Bone marrow (tissue), 2 donors: ENCODE measurements around the gene HIGD1B.
"Not testable (repeated sequence)": the region's sequence is repeated elsewhere in the genome, so short reads cannot be mapped to it uniquely, and the experiment has no call there.

Experiments used
- DNase-seq, 2 donors: peaks; one replicate each; lab custom pipeline; 2025; lab: John Stamatoyannopoulos, UW

HIGD1B gene

DNA sequence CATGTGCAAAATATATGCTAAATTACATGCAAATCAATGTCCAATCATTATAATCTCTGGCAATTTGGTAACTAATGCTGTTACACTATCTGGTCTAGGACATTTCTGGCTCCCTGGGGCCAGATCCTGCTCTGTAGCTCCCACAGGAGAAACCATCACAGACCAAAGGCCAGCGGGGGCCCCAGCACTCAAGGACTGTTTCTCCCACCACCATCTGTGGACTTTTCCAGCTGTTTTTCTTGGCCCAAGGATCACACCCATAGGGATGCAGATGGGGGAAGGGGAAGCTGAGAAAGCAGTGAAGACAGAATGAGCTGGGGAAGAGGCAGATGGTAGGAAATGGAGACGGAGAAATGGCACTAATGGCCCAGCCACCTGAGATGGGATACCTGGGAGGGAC lies at the start of gene HIGD1B:
HIGD1B (plus strand) TSS at position 298 of the 400 bp plus-strand sequence. CDS start 270 bp downstream, outside the sequence.
- DNase-seq, result no peak

- no peak for DNase-seq
Measured at GRCh38 chr17:44798356-44798755, 49.3 kb upstream of the HIGD1B start.

DNA sequence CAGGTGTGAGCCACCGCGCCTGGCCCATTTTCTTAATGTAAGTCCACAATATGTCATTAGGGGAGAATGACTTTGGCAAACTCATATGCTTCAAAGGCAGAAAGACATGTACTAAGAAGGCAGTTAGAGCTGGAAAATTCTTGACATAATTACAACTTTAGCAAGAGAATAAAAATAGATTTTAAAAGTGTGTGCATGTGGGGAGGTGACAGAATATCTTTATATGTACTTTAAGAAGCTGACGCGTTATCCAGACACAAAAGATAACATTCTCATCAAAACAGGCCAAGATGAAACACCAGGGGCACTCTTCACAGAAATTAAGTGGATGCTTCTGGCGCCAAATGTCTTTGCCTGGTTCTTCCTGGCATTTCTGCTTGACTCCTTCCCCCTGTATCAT lies 45.8 kb upstream of the HIGD1B start:
- DNase-seq, result no peak

GRCh38 chr17:44804302-44805089 lies 43.2 kb upstream of the HIGD1B start:
- DNase-seq, result no peak

DNA sequence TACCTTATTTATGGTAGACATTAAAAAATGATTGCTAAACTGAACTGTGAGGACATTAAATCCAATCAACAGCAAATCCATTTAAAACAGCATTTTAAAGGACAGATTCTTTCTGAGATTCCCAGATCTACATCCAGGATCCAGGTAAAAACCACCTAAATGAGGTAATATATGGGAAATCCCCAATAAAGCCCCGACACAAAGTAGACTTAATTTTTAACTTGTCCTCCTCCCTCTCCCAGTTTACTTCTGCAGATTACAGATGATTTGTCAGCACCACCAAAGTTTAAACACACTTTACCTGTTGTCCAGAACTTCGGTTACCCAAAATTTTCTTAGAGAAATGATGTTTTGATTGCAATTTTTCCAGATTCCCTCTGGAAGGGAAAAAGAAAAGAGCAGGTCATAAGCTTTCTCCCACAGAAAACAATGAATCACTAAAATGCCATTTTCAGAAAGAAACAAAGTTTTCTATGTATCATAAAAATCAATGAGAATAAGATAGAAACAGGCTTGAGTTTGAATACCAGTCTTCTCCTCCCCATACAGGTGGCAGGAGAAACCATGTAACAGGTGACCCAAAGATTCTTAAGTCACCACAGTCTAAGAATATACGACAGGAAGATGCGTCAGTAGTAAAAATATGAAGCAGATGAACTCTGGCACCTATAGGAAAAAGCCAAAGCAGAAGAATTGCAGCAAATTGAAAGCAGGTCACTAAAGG lies 40.4 kb upstream of the HIGD1B start:
- DNase-seq, result no peak

- DNase-seq, result no peak
Measured at GRCh38 chr17:44807817-44808155, 39.9 kb upstream of the HIGD1B start.

DNA sequence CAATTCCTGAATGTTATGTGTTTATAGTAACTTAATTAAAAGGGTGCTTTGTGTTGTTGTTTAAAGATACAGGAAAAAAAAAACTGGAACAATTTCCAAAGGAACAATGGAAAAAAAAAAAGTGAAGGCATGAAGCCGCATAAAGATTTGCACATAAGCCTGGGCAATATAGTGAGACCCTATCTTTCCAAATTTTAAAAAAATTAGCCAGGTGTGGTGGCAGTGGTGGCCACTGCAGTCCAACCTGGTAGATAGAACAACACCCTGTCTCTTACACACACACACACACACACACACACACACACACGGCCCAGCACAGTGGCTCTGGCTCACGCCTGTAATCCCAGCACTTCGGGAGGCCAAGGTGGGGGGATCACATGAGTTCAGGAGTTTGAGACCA lies 39.5 kb upstream of the HIGD1B start:
- DNase-seq, result no peak

- not testable (repeated sequence) for DNase-seq
Measured at GRCh38 chr17:44808656-44809388, 38.9 kb upstream of the HIGD1B start.

- no peak for DNase-seq
Measured at GRCh38 chr17:44812263-44812662, 35.4 kb upstream of the HIGD1B start.

DNA sequence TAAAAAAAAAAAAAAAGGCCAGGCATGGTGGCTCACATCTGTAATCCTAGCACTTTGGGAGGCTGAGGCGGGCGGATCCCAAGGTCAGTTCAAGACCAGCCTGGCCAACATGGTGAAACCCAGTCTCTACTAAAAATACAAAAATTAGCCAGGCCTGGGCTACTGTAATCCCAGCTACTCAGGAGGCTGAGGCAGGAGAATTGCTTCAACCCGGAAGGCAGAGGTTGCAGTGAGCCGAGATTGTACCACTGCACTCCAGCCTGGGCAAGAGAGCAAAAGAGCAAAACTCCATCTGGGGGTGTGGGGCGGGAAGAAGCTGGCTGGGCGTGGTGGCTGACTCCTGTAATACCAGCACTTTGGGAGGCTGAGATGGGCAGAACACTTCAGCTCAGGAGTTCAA lies 29.2 kb upstream of the HIGD1B start:
- DNase-seq, result not testable (repeated sequence)

DNA sequence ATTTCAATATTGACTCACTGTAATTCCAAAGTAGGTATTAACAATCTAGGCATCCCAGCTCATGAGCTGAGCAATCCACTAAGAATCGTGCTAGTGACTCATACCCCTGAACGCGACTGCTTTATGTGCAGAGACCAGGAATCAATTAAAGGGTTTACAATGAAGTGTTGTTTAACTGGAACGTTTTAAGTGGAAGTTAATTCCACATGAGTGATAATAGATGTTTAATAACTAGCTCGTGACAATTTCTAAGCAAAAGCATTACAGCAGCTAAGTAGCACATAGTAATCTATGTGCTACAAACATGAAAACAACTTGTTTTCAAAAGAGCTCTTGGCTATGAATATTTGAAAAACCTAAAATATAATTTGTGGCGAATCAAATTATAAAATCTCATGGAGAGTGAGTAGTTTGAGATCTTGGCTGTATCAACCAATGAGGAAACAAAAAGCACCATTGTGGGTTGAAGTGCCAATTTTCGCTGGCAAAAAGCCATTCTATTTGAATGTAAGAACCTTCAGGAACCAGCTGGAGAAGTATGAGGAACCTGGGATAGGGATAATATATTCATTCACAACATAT lies 27.0 kb upstream of the HIGD1B start:
- no peak for DNase-seq

GRCh38 chr17:44825236-44825635 lies 22.4 kb upstream of the HIGD1B start:
- DNase-seq, result not testable (repeated sequence)

- DNase-seq, result no peak
Measured at GRCh38 chr17:44826123-44826790, 21.4 kb upstream of the HIGD1B start.

DNA sequence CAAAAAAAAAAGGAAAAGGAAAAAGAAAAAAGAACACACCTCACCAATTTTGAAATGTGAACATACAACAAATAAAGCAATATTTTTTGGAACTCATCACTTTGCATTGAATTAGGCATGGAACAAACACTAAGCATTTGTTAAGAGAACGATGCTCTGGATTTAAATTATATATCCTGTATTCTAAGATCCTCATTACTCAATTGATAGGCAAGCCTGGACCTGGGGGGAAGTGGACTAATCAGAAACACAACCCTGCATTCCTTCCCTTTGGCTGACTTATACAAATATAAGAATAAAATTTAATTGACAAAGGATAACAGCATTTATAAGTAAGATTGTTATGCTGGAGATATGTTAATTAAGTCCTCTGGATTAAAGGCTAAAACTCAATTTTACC lies 19.8 kb upstream of the HIGD1B start:
- no peak for DNase-seq

DNA sequence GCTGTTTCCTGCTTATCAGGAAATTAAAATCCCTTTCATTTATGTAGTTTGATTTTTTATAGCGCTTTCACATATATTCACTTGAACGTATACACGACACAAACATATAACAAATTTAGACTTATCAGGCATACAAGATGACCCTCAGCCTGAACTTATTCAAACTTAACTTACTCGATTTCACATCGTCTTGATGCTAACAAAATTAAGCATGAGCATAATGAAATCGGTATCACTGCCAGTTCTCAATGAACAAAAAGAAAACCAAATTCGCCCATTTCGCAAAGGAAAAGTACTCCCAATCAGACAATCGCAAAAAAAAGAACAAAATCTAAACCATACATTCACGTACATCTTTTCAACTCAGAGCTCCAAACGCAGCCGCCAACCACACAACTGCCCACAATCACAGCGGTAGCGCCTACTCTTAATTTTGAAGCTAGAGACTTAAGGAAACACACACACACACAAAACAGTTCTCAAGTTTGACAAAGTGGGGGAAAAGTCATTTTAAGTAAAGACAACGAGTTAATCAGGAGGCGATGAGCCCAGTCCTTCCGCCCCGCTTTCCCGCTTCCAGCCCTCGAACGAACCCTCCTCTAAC lies 18.7 kb upstream of the HIGD1B start:
- no peak for DNase-seq

GRCh38 chr17:44829523-44830358 lies 17.9 kb upstream of the HIGD1B start, which contains the start of gene GJC1:
Gene GJC1, minus strand, starts transcription at chr17:44830287. Its CDS starts 24,470 bp downstream, at chr17:44805817.
- DNase-seq, result peak in 1 of 2 donors; percentile 52

- DNase-seq, result no peak
Measured at GRCh38 chr17:44830359-44831288, 17.1 kb upstream of the HIGD1B start.

DNA sequence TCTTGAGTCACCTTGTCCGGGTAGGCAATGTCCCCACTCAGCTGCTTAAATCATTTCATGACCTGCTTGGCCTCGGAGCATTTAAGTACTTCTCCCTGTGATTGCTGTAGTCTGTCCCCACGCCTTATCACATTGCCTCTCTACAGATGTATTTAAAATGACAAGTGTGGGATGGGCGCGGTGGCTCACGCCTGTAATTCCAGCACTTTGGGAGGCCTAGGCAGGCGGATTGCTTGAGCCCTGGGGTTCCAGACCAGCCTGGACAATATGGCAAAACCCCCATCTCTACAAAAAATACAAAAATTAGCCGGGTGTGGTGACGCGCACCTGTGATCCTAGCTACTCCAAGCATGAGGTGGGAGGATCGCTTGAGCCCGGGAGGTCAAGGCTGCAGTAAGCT lies 16.3 kb upstream of the HIGD1B start:
- DNase-seq, result no peak

DNA sequence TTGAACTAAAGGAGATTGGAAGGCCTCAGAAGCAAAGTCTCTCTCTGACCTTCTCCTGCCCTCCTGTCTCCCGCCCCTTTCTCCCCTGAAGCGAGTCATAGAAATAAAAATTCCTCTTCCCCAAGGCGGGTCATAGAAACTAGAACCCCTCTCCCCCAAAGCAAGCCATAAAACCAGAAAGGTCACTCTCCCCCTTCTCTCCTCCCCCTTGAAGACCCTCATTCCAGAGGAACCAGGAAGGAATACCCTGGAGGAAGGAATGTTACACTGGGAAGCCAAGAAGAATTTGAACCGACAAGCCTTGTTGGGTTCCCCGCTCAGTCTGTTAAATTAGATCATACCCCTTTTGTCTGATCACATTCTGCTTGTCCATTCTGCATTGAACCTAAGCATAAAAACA lies 14.9 kb upstream of the HIGD1B start:
- no peak for DNase-seq
